ENCODE measurements around the gene YIPF1. TPM values are rescaled to one million over a fixed set of nuclear protein-coding genes. Genes with fewer than 3 reads are reported as not detected.
"Not testable (repeated sequence)": the region's sequence is repeated elsewhere in the genome, so short reads cannot be mapped to it uniquely, and the experiment has no call there.

The YIPF1 gene
- total RNA-seq, 1 donor from 2014 or later = 30.1 TPM

GRCh38 chr1:53894644-53895043, 5.0 kb upstream of the YIPF1 start:
- no peak for DNase-seq (ENCODE audit: low spot score)

GRCh38 chr1:53893999-53894636, 4.5 kb upstream of the YIPF1 start, which contains the start of gene DIO1:
DIO1 (plus strand) TSS chr1:53894187; CDS start chr1:53894211, 24 bp downstream.
- no peak for DNase-seq (ENCODE audit: low spot score)

GRCh38 chr1:53892911-53893310, 3.3 kb upstream of the YIPF1 start:
- no peak for DNase-seq (ENCODE audit: low spot score)

GRCh38 chr1:53891678-53892077, 2.1 kb upstream of the YIPF1 start:
- no peak for DNase-seq (ENCODE audit: low spot score)

- no peak for DNase-seq (ENCODE audit: low spot score)
Observed at GRCh38 chr1:53891018-53891417, 1.4 kb upstream of the YIPF1 start.

- no peak for DNase-seq (ENCODE audit: low spot score)
Observed at GRCh38 chr1:53890522-53890941, 935 bp upstream of the YIPF1 start.

- no peak for DNase-seq (ENCODE audit: low spot score)
Observed at GRCh38 chr1:53888681-53889080, 916 bp downstream of the YIPF1 start.

- not testable (repeated sequence) for DNase-seq (ENCODE audit: low spot score)
Observed at GRCh38 chr1:53883600-53883999, 6.0 kb downstream of the YIPF1 start.

- DNase-seq (ENCODE audit: low spot score) = not testable (repeated sequence)
Observed at GRCh38 chr1:53881853-53882252, 7.7 kb downstream of the YIPF1 start.

- no peak for DNase-seq (ENCODE audit: low spot score)
Observed at GRCh38 chr1:53878492-53879105, 11.0 kb downstream of the YIPF1 start.

GRCh38 chr1:53875150-53875549, 14.4 kb downstream of the YIPF1 start:
- DNase-seq (ENCODE audit: low spot score) = not testable (repeated sequence)

GRCh38 chr1:53871773-53872484, 17.7 kb downstream of the YIPF1 start:
- no peak for DNase-seq (ENCODE audit: low spot score)

GRCh38 chr1:53871221-53871620, 18.4 kb downstream of the YIPF1 start:
- DNase-seq (ENCODE audit: low spot score) = no peak

GRCh38 chr1:53869454-53870117, 20.0 kb downstream of the YIPF1 start:
- no peak for DNase-seq (ENCODE audit: low spot score)

- no peak for DNase-seq (ENCODE audit: low spot score)
Observed at GRCh38 chr1:53868565-53868964, 21.0 kb downstream of the YIPF1 start.

GRCh38 chr1:53862507-53862906, 27.1 kb downstream of the YIPF1 start:
- no peak for DNase-seq (ENCODE audit: low spot score)

- no peak for DNase-seq (ENCODE audit: low spot score)
Observed at GRCh38 chr1:53860967-53861411, 28.6 kb downstream of the YIPF1 start.

GRCh38 chr1:53851571-53852285, 37.9 kb downstream of the YIPF1 start:
- DNase-seq (ENCODE audit: low spot score) = no peak

- no peak for DNase-seq (ENCODE audit: low spot score)
Observed at GRCh38 chr1:53850082-53850673, 39.4 kb downstream of the YIPF1 start.

GRCh38 chr1:53847980-53848379, 41.6 kb downstream of the YIPF1 start:
- no peak for DNase-seq (ENCODE audit: low spot score)

GRCh38 chr1:53842347-53842746, 47.2 kb downstream of the YIPF1 start:
- no peak for DNase-seq (ENCODE audit: low spot score)
